Prostate gland (tissue), 2 donors: ENCODE measurements around the gene LINGO1.

ENCODE experiments used
- POLR2A ChIP-seq: fragments of 450-650 bp; IDR thresholded peaks from one replicate; pipeline ENCODE4 v1.6.1; 2016; ENCODE audit warnings: antibody characterized with exemption, mild to moderate bottlenecking
- TF ChIP-seq, protein P1 (sequence below), 4 experiments: fragments of 200-600 bp in 2 of 4; fragments of 450-650 bp in 2 of 4; sonication (generic) in 2 of 4; IDR thresholded peaks; 1 replicate in 3 of 4; 2 replicates in 1 of 4; pipeline ENCODE4 v1.5.1; 2016 to 2019; ENCODE audit warnings: antibody characterized with exemption in 4 of 4, mild to moderate bottlenecking in 2 of 4, moderate library complexity in 2 of 4

DNA sequence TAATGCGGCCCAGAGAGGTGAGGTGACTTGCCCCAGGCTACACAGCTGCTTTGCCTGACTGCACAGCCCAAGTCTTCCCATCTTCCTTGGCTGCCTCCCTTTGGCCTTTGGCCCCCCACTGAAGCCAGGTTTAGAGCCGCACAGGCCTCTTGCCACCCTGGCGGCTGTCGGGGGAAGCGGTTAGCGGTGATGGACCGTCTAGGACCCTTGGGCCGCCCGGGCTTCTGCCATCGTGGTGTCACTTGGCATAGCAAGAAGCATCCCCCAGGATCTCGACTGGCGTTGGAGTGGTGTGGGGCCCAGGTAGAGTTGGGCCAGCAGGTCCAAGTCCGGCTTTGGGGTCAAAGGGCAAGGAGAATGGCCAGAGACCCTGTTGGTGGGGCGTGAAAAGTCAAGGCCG lies 61.0 kb downstream of the LINGO1 start:
- TF ChIP-seq, protein P1, sequence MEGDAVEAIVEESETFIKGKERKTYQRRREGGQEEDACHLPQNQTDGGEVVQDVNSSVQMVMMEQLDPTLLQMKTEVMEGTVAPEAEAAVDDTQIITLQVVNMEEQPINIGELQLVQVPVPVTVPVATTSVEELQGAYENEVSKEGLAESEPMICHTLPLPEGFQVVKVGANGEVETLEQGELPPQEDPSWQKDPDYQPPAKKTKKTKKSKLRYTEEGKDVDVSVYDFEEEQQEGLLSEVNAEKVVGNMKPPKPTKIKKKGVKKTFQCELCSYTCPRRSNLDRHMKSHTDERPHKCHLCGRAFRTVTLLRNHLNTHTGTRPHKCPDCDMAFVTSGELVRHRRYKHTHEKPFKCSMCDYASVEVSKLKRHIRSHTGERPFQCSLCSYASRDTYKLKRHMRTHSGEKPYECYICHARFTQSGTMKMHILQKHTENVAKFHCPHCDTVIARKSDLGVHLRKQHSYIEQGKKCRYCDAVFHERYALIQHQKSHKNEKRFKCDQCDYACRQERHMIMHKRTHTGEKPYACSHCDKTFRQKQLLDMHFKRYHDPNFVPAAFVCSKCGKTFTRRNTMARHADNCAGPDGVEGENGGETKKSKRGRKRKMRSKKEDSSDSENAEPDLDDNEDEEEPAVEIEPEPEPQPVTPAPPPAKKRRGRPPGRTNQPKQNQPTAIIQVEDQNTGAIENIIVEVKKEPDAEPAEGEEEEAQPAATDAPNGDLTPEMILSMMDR (IDR thresholded peaks at IDR 0.05), result no peak
- TF ChIP-seq POLR2A, result no peak
